Measurements from ENCODE around the gene FHAD1. TPM values are rescaled to one million over a fixed set of nuclear protein-coding genes. Genes with fewer than 3 reads are reported as not detected.

The FHAD1 gene
- total RNA-seq, 1 experiment from 2014 or later = 1.9 TPM

DNA sequence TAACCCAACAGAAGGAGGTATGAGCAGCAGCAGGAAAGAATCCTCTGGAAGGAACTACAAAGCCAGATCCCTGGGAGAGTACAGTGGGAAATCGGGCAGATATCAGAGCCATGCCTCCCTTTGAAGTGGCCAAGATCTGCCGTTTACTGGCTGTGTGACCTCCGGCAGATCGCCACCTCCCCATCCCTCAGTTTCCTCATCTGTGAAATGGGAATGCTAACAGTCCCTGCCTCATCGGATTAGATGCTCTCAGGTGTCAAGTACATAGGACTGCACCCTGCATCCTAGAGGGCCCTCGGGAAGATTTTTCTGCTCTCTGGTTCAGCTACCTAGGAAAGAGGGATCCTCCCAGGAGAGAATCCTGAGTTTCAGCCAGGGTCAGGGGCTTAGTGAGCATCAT, 102.1 kb downstream of the FHAD1 start:
- Mint-ChIP-seq H3K36me3 (ENCODE audit: insufficient read depth in 1 of 3, low read depth in 3 of 3) (no peaks in the 10 kb centered on the region), H3K4me3 (no peak overlapping the region), H3K27ac (peak overlapping the region in 1 of 3 experiments; percentile 82; a peak in 1 of 7 replicates), H3K9me3 (no peaks in the 10 kb centered on the region), H3K4me1 (peaks cover 2 to 15% of the 10 kb centered on the region in 2 experiments), H3K27me3 (ENCODE audit: low read depth) (peaks cover 24% of the 10 kb centered on the region)
- no peak overlapping the region for H2BK15ac ChIP-seq (ENCODE audit: low read depth, low read length)
- no peak overlapping the region for H2BK20ac ChIP-seq (ENCODE audit: low read depth, low read length, poor library complexity, severe bottlenecking)
- no peak overlapping the region for H4K8ac ChIP-seq (replicated peaks; ENCODE audit: insufficient read length, low read depth, low read length)
- H3K18ac ChIP-seq (ENCODE audit: insufficient read length, low read depth, low read length) = no peak overlapping the region
- H3K23ac ChIP-seq (ENCODE audit: insufficient read length, low read depth, low read length) = no peak overlapping the region
- no peaks in the 10 kb centered on the region for H3K79me1 ChIP-seq (ENCODE audit: insufficient read depth, low read depth, low read length, poor library complexity, severe bottlenecking)
- H3K14ac ChIP-seq (ENCODE audit: insufficient read depth, low read length) = no peak overlapping the region
- no peak overlapping the region for H3K27ac ChIP-seq (ENCODE audit: insufficient read length, low read depth, low read length)
- H3K4me2 ChIP-seq (ENCODE audit: insufficient read depth, insufficient read length, low read length) = no peak overlapping the region
- no peak overlapping the region for H4K5ac ChIP-seq (ENCODE audit: insufficient read length, low read depth, low read length)
- no peak overlapping the region for H2BK12ac ChIP-seq (ENCODE audit: insufficient read length, low read depth, low read length)
- H3K79me2 ChIP-seq (ENCODE audit: insufficient read depth, low read length) = no peaks in the 10 kb centered on the region
- H3K9ac ChIP-seq (ENCODE audit: extremely low read depth, insufficient read length, low read length) = no peak overlapping the region
- no peaks in the 10 kb centered on the region for H3K27me3 ChIP-seq (ENCODE audit: insufficient read depth, low read length)
- H3K23me2 ChIP-seq (ENCODE audit: insufficient read length, low read depth, low read length, poor library complexity, severe bottlenecking) = no peaks in the 10 kb centered on the region
- H2BK120ac ChIP-seq (ENCODE audit: low read depth, low read length, poor library complexity, severe bottlenecking) = no peak overlapping the region
- H4K91ac ChIP-seq (ENCODE audit: insufficient read length, low read depth, low read length) = no peak overlapping the region
- H3K4ac ChIP-seq (ENCODE audit: low read depth, low read length) = no peak overlapping the region
- no peak for TF ChIP-seq CTCF (conservative IDR thresholded peaks at IDR 0.05)
- DNase-seq = no peak
- H3K9me3 ChIP-seq (ENCODE audit: control insufficient read depth, low read depth, low read length) = no peaks in the 10 kb centered on the region
- H3K56ac ChIP-seq (ENCODE audit: insufficient read length, low read depth, low read length) = no peak overlapping the region
- H3K4me1 ChIP-seq (ENCODE audit: insufficient read depth, low read length) = no peaks in the 10 kb centered on the region
- no peak overlapping the region for H3T11ph ChIP-seq (ENCODE audit: low read length)
- H2AK5ac ChIP-seq (ENCODE audit: insufficient read length, low read length) = no peak overlapping the region
- WGBS (ENCODE audit: extremely low coverage, insufficient read length, low lambda C conversion rate) = no CpG with 5 or more reads among the region's 6 CpGs
- no peak overlapping the region for H2AFZ ChIP-seq (ENCODE audit: low read length)
- H4K20me1 ChIP-seq (ENCODE audit: control insufficient read depth, insufficient read depth, insufficient read length) = no peaks in the 10 kb centered on the region
- no peak overlapping the region for H2BK5ac ChIP-seq (ENCODE audit: insufficient read length, low read length)
